Nephron progenitor cell (in vitro differentiated cells): Measurements from ENCODE around the gene ITGB2.

Source experiments
- DNase-seq: peaks from one replicate; pipeline ENCODE4 v3.0.0; 2021
- H3K27ac Mint-ChIP-seq: 2 replicates; pipeline ENCODE4 v1.8.0; 2021; ENCODE audit warnings: mild to moderate bottlenecking, moderate library complexity, mixed read lengths
- H3K27me3 Mint-ChIP-seq: 2 replicates; pipeline ENCODE4 v1.8.0; 2021; ENCODE audit warnings: mild to moderate bottlenecking, low read depth, mixed read lengths; ENCODE audit not compliant: poor library complexity
- H3K36me3 Mint-ChIP-seq: 2 replicates; pipeline ENCODE4 v1.8.0; 2021; ENCODE audit warnings: low read depth, mixed read lengths
- H3K4me1 Mint-ChIP-seq: 2 replicates; pipeline ENCODE4 v1.8.0; 2021; ENCODE audit warnings: mixed read lengths
- H3K4me3 Mint-ChIP-seq: 2 replicates; pipeline ENCODE4 v1.8.0; 2021; ENCODE audit warnings: mild to moderate bottlenecking, moderate library complexity, mixed read lengths
- H3K9me3 Mint-ChIP-seq: 2 replicates; pipeline ENCODE4 v1.8.0; 2021; ENCODE audit warnings: mild to moderate bottlenecking, moderate library complexity, mixed read lengths
- CTCF ChIP-seq: fragments of 200-600 bp; sonication (generic); IDR thresholded peaks from 2 replicates; pipeline ENCODE4 v1.5.0; 2021; ENCODE audit warnings: antibody characterized with exemption

Gene ITGB2

GRCh38 chr21:44911384-44912157, 9.1 kb downstream of the ITGB2 start:
- no peak for DNase-seq
- H3K9me3 Mint-ChIP-seq, result no peaks in the 10 kb centered on the region
- H3K4me1 Mint-ChIP-seq, result peaks cover 47% of the 10 kb centered on the region
- no peaks in the 10 kb centered on the region for H3K36me3 Mint-ChIP-seq
- no peak for TF ChIP-seq CTCF
- no peak overlapping the region for H3K4me3 Mint-ChIP-seq
- peaks cover 55% of the 10 kb centered on the region for H3K27me3 Mint-ChIP-seq
- H3K27ac Mint-ChIP-seq, result no peak overlapping the region

GRCh38 chr21:44911068-44911383, 9.7 kb downstream of the ITGB2 start:
- Mint-ChIP-seq H3K36me3 (no peaks in the 10 kb centered on the region), H3K27ac (no peak overlapping the region), H3K27me3 (peaks cover 49% of the 10 kb centered on the region), H3K9me3 (no peaks in the 10 kb centered on the region), H3K4me1 (peaks cover 48% of the 10 kb centered on the region), H3K4me3 (no peak overlapping the region)
- no peak for DNase-seq
- no peak for TF ChIP-seq CTCF

- Mint-ChIP-seq H3K4me1 (peaks cover 45% of the 10 kb centered on the region), H3K9me3 (no peaks in the 10 kb centered on the region), H3K36me3 (no peaks in the 10 kb centered on the region), H3K27ac (no peak overlapping the region), H3K27me3 (peaks cover 44% of the 10 kb centered on the region), H3K4me3 (no peak overlapping the region)
- no peak for DNase-seq
- TF ChIP-seq CTCF, result no peak
These were observed 10.3 kb downstream of the ITGB2 start for GRCh38 chr21:44910229-44911067.

- H3K4me1 Mint-ChIP-seq, result peaks cover 41% of the 10 kb centered on the region
- H3K27ac Mint-ChIP-seq, result no peak overlapping the region
- TF ChIP-seq CTCF, result no peak
- H3K4me3 Mint-ChIP-seq, result no peak overlapping the region
- H3K36me3 Mint-ChIP-seq, result no peaks in the 10 kb centered on the region
- H3K9me3 Mint-ChIP-seq, result no peaks in the 10 kb centered on the region
- peaks cover 36% of the 10 kb centered on the region for H3K27me3 Mint-ChIP-seq
- DNase-seq, result no peak
These were observed 11.0 kb downstream of the ITGB2 start for GRCh38 chr21:44909719-44910118.

- Mint-ChIP-seq H3K27ac (no peak overlapping the region), H3K4me3 (no peak overlapping the region), H3K4me1 (peaks cover 42% of the 10 kb centered on the region), H3K9me3 (no peaks in the 10 kb centered on the region), H3K27me3 (peaks cover 29% of the 10 kb centered on the region), H3K36me3 (no peaks in the 10 kb centered on the region)
- no peak for DNase-seq
- TF ChIP-seq CTCF, result no peak
These were observed 11.8 kb downstream of the ITGB2 start for GRCh38 chr21:44908908-44909307.
